Stimulated activated CD4-positive, alpha-beta T cell treated with anti-CD3 and anti-CD28 coated beads, TNF-alpha, amount 100 ng/mL, for 48 hours (primary cell): Measurements from ENCODE around the gene CD38.

Experiments used
- DNase-seq, 3 donors: peaks; one replicate each; pipeline ENCODE4 v3.0.0-alpha.2; 2020; ENCODE audit warnings: low read depth in 3 of 3

CD38 gene

DNA sequence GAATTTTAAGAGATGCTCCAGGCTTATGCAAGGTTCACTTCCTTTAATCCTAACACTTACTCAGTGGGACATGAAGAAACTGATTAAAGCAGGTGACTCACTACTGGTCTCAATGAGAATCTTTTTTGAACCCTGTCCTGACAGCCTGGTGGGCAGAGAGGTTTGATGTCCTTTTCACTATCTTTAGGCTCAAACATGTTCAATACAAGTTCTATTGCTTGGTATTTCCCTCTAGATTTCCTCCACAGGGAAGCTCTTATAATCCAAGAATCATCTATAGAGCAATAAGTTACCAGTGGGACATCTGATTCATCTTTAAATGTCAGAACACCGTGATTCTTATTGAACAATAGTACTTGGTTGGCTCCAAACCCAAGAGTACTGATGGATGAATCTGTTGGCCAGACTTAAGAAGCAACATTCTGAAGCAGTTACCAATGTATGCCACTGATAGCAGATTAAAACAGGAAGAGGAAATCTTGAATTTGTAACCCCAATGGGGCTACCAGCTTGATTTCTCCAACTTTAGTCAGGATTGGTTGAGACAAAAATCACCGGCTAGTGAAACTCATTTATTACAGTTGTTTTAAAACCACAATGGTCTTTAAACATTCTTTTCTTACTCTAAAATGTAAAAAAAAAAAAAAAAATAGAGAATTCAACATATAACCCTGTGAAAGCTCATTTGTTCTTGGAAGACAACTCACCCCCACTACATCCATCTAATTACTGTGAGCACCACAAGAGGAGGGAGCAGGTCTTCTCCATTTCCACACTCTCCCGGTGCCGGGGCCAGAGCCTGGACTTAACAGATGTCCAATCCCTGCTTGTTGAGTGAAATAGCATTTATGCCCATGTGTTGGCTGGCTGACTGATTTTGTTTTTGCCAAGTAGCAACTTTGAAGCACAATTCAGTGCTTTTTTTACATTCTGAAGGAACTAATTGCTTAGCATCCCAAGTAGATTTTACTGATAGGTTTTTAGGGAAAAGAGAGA is 117.1 kb downstream of the CD38 start:
- no peak for DNase-seq

DNA sequence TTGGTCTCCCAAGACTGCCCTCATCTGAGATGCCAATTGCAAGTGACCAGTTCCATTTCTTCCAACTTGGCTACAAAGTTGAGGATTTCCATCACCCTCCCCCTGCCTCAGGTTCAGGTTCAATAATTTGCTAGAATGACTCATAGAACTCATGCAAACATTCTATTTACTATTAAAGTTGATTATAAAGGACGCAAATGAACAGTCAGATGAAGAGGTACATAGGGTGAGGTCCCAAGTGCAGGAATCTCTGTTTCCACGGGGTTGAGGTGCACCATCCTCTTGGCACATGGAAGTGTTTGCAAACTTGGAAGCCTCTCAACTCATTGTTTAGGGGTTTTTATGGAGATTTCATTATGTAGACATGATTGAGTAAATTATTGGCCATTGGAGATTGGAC is 119.4 kb downstream of the CD38 start:
- no peak for DNase-seq

- DNase-seq = no peak
Measured at GRCh38 chr4:15898902-15899301, 120.8 kb downstream of the CD38 start.

GRCh38 chr4:15899511-15899910 is 121.4 kb downstream of the CD38 start:
- no peak for DNase-seq

- DNase-seq = no peak
Measured at GRCh38 chr4:15901007-15901406, 122.9 kb downstream of the CD38 start.

DNA sequence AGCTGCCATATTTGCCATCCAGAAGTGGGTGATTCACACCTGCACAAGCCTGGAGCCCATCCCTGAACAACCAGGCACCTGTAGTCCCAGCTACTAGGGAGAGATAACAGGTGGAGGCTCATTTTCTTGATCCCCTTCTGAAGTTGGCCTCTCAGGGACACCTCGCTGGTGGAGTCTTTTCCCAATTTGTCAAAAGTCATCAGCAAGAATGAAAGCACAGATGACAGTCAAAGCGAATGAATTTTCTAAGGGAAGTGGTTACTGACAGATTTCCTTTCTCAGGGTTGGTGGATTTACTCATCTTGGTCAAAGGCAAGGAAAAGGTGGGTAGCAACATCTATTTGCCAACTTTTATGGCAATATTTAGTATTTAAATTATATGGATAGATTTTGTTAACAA is 123.9 kb downstream of the CD38 start:
- DNase-seq = no peak

- no peak for DNase-seq
Measured at GRCh38 chr4:15902746-15903145, 124.6 kb downstream of the CD38 start.
